Stimulated activated CD8-positive, alpha-beta memory T cell treated with anti-CD3 and anti-CD28 coated beads, Interleukin-7, amount 100 ng/mL, for 4 hours (primary cell): ENCODE results near the gene ACAT1.
"Not testable (repeated sequence)": the region's sequence is repeated elsewhere in the genome, so short reads cannot be mapped to it uniquely, and the experiment has no call there.

ENCODE experiments used
- DNase-seq, 2 donors: peaks; one replicate each; pipeline ENCODE4 v3.0.0-alpha.2; 2020; ENCODE audit warnings: low read depth in 2 of 2

ACAT1 gene

GRCh38 chr11:108144615-108145014 lies 23.2 kb downstream of the ACAT1 start:
- DNase-seq = no peak

DNA sequence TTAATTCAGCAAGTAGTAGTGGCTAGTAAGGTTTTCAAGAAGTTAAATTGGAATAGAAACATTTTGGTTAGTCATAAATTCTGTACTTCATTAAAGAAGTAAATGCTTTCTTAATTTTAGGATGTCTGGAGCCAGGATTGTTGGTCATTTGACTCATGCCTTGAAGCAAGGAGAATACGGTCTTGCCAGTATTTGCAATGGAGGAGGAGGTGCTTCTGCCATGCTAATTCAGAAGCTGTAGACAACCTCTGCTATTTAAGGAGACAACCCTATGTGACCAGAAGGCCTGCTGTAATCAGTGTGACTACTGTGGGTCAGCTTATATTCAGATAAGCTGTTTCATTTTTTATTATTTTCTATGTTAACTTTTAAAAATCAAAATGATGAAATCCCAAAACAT lies 25.8 kb downstream of the ACAT1 start:
- DNase-seq = no peak

- no peak for DNase-seq
Measured at GRCh38 chr11:108148556-108148955, 27.2 kb downstream of the ACAT1 start.

DNA sequence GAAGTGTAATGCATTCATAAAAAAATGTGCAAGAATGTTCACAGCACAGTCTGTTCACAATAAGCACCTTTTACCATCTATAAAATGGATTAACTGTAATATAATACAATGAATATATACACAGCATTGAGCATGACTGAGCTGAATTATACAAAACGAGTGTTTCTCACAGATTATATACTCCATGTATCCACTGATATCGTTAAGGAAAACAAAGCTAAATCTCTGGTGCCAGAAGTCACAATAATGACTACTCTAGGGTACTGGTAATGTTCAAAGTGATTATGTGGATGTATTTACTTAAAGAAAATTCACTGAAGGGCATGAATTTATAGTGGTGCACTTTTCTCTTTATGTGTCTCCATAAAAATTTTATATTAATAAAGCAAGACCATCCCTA lies 33.2 kb downstream of the ACAT1 start:
- no peak for DNase-seq

DNA sequence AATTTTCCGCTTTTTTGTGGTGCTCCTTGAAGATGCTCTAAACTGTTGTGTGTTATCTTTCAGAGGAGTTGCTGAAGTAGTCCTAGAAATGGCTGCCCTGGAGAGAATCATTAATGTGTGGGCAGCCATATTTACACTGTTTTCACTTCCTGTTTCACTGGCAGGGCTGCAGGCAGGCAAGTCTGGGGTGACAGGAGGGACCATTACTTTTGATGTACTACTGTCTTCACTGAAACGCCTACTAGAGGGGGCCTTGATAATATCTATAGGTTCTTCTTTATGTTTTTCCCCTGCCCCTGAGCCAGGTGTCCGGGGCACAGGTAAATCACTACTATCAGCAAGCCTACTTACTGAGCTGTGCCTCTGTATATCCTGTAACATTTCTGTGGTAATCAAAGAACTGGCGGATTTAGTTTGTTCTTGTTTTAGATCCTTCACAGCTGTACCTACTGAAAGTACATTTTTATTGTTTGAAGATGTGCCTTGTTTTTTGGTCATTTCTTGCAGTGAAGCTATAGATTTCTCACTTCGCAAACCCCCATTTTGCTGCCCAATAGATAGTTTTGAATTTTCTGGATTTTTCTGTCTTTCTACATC lies 39.7 kb downstream of the ACAT1 start:
- no peak for DNase-seq

DNA sequence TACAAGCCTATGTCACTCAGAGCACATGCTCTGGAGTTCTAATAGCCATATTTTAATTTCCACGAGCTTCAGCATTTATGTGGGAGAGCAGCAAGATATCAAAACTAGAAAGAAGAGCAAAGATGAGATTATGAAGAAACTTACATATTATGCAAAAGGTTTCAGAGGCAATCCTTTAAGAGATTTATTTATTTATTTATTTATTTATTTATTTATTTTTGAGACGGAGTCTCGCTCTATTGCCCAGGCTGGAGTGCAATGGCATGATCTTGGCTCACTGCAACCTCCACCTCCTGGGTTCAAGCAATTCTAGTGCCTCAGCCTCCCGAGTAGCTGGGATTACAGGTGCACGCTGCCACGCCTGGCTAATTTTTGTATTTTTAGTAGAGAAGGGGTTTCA lies 41.5 kb downstream of the ACAT1 start:
- DNase-seq = not testable (repeated sequence)

DNA sequence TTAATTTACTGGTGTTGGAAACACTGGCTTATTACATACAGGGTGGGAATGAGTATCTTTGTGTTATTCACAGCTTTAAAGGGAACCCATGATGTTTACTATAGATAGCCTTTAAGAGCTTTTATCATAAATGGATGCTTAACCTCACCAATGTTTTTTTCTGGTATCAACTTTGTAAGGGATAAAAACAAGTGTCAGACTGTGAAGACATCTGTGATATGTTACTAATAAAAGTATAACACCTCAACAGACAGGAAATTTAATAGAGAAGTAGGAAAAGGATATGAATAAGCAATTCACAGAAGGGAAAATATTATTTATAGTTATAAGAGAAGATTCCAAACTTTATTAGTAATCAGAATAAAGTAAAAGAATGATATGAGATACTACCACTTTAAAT lies 46.3 kb downstream of the ACAT1 start:
- no peak for DNase-seq

- no peak for DNase-seq
Measured at GRCh38 chr11:108170184-108170583, 48.8 kb downstream of the ACAT1 start.

DNA sequence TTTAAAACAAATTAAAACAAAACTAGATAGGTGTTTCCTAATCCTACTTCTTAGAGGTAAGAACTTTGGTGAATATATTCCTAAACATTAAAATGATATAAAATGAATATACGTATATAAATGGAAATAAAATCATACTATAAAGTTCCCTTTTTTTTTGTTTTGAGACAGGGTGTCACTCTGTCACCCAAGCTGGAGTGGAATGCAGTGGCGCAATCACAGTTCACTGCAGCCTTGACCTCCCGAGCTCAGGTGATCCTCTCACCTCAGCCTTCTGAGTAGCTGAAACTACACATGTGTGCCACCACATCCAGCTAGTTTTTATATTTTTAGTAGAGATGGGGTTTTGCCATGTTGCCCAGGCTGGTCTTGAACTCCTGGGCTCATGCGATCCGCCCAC lies 56.2 kb downstream of the ACAT1 start:
- no peak for DNase-seq

- no peak for DNase-seq
Measured at GRCh38 chr11:108193725-108194124, 72.4 kb downstream of the ACAT1 start.

GRCh38 chr11:108196901-108197300 lies 75.5 kb downstream of the ACAT1 start:
- DNase-seq = no peak
